ENCODE measurements around the gene ANXA9.

DNA sequence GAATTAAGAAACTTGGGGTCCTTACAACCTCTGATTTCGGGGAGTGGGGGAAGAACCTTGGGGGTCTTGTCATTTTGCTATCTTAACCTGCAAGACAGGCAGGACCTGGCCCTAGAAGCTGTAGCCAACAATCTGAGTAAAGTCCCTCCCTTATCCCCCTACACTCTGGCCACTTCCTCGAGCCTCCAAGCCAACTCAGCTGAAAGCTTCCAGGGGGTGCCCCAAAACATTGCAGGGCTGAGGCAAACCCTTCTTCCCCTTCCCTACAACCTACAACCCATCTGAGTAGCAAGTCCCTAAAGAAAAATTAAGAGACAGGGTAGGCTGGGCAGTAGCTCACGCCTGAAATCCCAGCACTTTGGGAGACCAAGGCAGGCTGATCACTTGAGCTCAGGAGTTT is 12.5 kb upstream of the ANXA9 start:
- TF ChIP-seq, protein P1, sequence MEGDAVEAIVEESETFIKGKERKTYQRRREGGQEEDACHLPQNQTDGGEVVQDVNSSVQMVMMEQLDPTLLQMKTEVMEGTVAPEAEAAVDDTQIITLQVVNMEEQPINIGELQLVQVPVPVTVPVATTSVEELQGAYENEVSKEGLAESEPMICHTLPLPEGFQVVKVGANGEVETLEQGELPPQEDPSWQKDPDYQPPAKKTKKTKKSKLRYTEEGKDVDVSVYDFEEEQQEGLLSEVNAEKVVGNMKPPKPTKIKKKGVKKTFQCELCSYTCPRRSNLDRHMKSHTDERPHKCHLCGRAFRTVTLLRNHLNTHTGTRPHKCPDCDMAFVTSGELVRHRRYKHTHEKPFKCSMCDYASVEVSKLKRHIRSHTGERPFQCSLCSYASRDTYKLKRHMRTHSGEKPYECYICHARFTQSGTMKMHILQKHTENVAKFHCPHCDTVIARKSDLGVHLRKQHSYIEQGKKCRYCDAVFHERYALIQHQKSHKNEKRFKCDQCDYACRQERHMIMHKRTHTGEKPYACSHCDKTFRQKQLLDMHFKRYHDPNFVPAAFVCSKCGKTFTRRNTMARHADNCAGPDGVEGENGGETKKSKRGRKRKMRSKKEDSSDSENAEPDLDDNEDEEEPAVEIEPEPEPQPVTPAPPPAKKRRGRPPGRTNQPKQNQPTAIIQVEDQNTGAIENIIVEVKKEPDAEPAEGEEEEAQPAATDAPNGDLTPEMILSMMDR (IDR thresholded peaks at IDR 0.05; ENCODE audit: low read length): no peak
- no peak for TF ChIP-seq EZH2 (IDR thresholded peaks at IDR 0.05; ENCODE audit: borderline replicate concordance, low read length)
